Progenitor cell of endocrine pancreas (in vitro differentiated cells): Measurements from ENCODE around the gene PRR35. TPM values are rescaled to one million over a fixed set of nuclear protein-coding genes. Genes with fewer than 3 reads are reported as not detected.
A peak's percentile ranks its signal among the peaks of the same experiment; 100 is the strongest.

Experiments
- DNase-seq: peaks from one replicate; pipeline ENCODE4 v3.0.0; 2021; ENCODE audit warnings: low spot score; ENCODE audit not compliant: unreplicated experiment
- H3K27ac Mint-ChIP-seq: 2 replicates; pipeline ENCODE4 v1.8.0; 2021; ENCODE audit warnings: mild to moderate bottlenecking, moderate library complexity, mixed read lengths
- H3K27me3 Mint-ChIP-seq: 2 replicates; pipeline ENCODE4 v1.8.0; 2021; ENCODE audit warnings: mixed read lengths
- H3K36me3 Mint-ChIP-seq: 2 replicates; pipeline ENCODE4 v1.8.0; 2022; ENCODE audit warnings: mixed read lengths; ENCODE audit not compliant: insufficient read depth
- H3K4me1 Mint-ChIP-seq: 2 replicates; pipeline ENCODE4 v1.8.0; 2021; ENCODE audit warnings: low read depth, mixed read lengths
- H3K4me3 Mint-ChIP-seq: 2 replicates; pipeline ENCODE4 v1.8.0; 2021; ENCODE audit warnings: low read depth, mild to moderate bottlenecking, moderate library complexity, mixed read lengths
- H3K9me3 Mint-ChIP-seq: 2 replicates; pipeline ENCODE4 v1.8.0; 2021; ENCODE audit warnings: low read depth, mixed read lengths
- total RNA-seq: library from RNA; stranded (reverse); gene quantifications from 2 replicates; pipeline ENCODE4 v1.2.1, GENCODE V29; 2021
- TF ChIP-seq, protein P1 (sequence below): fragments of 200-600 bp; sonication (generic); IDR thresholded peaks from one replicate; pipeline ENCODE4 v1.5.0; 2021; ENCODE audit warnings: antibody characterized with exemption, mild to moderate bottlenecking; ENCODE audit not compliant: unreplicated experiment

PRR35 gene
- total RNA-seq, 1 donor from 2014 or later: not detected

DNA sequence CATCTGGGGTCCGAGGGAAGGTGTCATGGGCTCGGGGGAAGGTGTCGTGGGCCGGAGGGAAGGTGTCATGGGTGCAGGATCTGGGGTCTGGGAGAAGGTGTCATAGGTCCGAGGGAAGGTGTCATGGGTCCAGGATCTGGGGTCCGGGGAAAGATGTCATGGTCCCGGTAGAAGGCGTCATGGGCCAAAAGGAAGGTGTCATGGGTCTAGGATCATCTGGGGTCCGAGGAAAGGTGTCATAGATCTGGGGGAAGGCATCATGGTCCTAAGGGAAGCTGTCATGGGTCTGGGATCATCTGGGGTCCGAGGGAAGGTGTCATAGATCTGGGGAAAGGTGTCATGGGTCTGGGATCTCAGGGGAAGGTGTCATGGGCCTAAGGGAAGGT lies 30.6 kb downstream of the PRR35 start:
- TF ChIP-seq, protein P1, sequence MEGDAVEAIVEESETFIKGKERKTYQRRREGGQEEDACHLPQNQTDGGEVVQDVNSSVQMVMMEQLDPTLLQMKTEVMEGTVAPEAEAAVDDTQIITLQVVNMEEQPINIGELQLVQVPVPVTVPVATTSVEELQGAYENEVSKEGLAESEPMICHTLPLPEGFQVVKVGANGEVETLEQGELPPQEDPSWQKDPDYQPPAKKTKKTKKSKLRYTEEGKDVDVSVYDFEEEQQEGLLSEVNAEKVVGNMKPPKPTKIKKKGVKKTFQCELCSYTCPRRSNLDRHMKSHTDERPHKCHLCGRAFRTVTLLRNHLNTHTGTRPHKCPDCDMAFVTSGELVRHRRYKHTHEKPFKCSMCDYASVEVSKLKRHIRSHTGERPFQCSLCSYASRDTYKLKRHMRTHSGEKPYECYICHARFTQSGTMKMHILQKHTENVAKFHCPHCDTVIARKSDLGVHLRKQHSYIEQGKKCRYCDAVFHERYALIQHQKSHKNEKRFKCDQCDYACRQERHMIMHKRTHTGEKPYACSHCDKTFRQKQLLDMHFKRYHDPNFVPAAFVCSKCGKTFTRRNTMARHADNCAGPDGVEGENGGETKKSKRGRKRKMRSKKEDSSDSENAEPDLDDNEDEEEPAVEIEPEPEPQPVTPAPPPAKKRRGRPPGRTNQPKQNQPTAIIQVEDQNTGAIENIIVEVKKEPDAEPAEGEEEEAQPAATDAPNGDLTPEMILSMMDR: no peak
- no peak for DNase-seq
- Mint-ChIP-seq H3K4me3 (peak overlapping the region; percentile 80), H3K9me3 (no peaks in the 10 kb centered on the region), H3K27me3 (peaks cover 6% of the 10 kb centered on the region), H3K27ac (peak overlapping the region; percentile 90), H3K4me1 (peaks cover 23% of the 10 kb centered on the region), H3K36me3 (peaks cover 3% of the 10 kb centered on the region)

DNA sequence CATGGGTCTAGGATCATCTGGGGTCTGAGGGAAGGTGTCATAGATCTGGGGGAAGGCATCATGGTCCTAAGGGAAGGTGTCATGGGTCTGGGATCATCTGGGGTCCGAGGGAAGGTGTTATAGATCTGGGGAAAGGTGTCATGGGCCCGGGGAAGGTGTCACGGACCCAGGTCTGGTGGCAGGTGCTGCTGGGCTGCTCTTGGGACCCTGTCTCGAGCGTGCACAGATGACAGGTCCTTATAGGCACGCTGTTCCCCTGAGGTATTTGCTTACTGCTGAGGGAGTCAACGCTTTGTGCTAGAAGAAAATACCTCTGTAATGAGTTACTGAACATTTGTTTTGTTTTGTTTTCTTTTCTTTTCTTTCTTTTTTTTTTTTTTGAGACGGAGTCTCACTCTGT lies 31.0 kb downstream of the PRR35 start:
- peaks cover 3% of the 10 kb centered on the region for H3K36me3 Mint-ChIP-seq
- H3K9me3 Mint-ChIP-seq: no peaks in the 10 kb centered on the region
- peaks cover 3% of the 10 kb centered on the region for H3K27me3 Mint-ChIP-seq
- no peak for DNase-seq
- peak overlapping the region; percentile 80 for H3K4me3 Mint-ChIP-seq
- peak overlapping the region; percentile 90 for H3K27ac Mint-ChIP-seq
- peaks cover 23% of the 10 kb centered on the region for H3K4me1 Mint-ChIP-seq
- TF ChIP-seq, protein P1: no peak

DNA sequence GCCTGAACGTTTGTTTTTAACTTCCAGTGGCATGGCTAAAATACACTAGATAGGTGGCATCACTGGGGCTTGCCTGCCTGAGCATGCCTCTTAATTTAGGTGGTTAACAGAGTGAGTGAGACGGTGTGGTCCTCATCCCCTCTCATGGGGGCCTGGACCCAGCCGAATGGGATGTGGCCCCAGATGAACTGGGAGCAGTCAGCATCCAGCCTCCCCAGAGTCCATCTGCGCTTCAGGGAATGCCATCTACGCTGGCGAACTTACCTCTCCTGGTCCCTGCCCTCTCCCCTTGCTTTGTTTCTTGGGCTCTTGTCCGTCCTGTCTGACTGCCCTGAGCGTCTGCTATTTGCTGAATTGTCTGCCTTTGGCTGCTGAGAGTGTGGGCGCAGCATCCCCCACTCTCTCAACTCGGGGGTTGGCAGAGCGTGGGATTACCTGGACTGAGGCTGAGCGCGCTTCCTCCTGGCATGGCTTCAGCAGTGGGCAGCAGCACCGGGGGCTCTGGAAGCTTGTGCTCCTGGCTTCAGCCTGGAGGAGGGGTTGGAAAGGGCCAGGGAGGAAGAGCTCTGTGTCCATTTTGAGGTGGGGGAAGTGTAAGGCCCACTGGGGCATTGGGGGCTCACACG lies 31.8 kb downstream of the PRR35 start:
- Mint-ChIP-seq H3K36me3 (peaks cover 7% of the 10 kb centered on the region), H3K4me1 (peaks cover 23% of the 10 kb centered on the region), H3K27ac (no peak overlapping the region), H3K4me3 (peak overlapping the region; percentile 80), H3K9me3 (no peaks in the 10 kb centered on the region), H3K27me3 (no peaks in the 10 kb centered on the region)
- DNase-seq: no peak
- TF ChIP-seq, protein P1: no peak

DNA sequence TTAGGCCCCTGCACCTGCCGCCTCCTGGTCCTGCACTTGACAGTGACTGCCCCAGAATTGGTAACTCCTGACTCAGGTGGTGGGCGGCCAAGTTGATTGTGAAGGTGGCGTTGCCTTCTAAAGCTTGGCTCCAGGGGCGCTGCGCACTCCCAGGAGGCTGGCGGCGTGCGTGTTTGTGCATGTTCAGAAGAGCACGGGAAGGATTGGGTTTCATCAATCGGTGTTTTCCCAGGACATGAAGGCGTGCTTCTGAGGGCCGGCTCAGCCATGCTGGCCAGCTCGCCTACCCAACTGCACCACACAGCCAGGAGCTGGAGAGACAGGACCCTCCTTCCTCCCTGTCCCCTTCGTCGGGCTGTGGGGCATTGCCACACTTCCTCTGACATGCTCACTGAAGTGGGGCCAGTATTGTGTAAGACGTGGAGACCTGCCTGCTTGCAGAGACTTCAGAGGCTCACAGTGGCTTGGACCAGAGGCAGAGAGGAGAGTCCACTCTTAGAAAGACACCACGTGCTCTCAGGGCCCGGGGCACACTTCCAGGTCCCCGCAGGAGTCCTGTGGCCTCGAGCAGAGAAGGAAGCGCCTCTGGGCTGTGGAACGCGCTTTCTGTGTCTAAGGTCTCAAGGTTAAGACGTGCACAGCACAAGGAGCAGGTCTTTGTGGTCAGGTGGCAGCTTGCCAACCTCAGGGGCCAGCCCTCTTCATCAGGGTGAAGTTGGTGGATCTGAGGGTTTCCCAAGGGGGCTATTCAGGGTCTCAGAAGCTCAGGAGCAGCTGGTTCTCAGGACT lies 32.5 kb downstream of the PRR35 start:
- peaks cover 20% of the 10 kb centered on the region for H3K4me1 Mint-ChIP-seq
- peaks cover 7% of the 10 kb centered on the region for H3K36me3 Mint-ChIP-seq
- no peaks in the 10 kb centered on the region for H3K9me3 Mint-ChIP-seq
- H3K4me3 Mint-ChIP-seq: no peak overlapping the region
- TF ChIP-seq, protein P1: no peak
- no peak overlapping the region for H3K27ac Mint-ChIP-seq
- no peaks in the 10 kb centered on the region for H3K27me3 Mint-ChIP-seq
- DNase-seq: no peak

GRCh38 chr16:593406-593805 lies 33.2 kb downstream of the PRR35 start:
- Mint-ChIP-seq H3K4me1 (peaks cover 19% of the 10 kb centered on the region), H3K9me3 (no peaks in the 10 kb centered on the region), H3K4me3 (peak overlapping the region; percentile 40), H3K27me3 (no peaks in the 10 kb centered on the region), H3K36me3 (peaks cover 7% of the 10 kb centered on the region), H3K27ac (peak overlapping the region; percentile 89)
- no peak for DNase-seq
- TF ChIP-seq, protein P1: no peak
